HG02973 (cell line): ENCODE measurements around the gene ABCD3.
A peak's percentile ranks its signal among the peaks of the same experiment; 100 is the strongest.
"Not testable (repeated sequence)": the region's sequence is repeated elsewhere in the genome, so short reads cannot be mapped to it uniquely, and the experiment has no call there.

Source experiments
- ATAC-seq: cut with Tn5 transposase; IDR thresholded peaks from one replicate; pipeline ENCODE4 v1.9.1; 2021; ENCODE audit warnings: moderate library complexity; ENCODE audit not compliant: unreplicated experiment

ABCD3 gene

DNA sequence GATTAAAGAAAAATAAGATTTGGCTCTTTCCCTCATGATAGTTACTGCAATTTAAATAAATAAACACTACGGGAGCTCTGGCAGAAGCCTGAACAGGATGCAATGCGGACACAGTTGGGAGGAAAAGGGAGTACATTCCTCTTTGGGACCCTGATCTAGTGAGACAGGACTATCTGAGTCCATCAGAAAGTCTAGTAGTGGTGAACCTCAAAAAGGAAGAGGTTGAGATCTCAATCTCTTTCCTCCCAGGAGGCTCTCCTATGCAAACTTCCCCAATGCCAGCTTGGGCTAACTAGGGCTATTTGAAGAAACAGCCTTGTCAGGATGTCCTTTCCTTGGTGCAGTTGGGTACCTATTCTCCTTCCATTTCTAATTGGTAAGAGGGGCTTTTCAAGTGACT, 4.9 kb upstream of the ABCD3 start:
- ATAC-seq = no peak

DNA sequence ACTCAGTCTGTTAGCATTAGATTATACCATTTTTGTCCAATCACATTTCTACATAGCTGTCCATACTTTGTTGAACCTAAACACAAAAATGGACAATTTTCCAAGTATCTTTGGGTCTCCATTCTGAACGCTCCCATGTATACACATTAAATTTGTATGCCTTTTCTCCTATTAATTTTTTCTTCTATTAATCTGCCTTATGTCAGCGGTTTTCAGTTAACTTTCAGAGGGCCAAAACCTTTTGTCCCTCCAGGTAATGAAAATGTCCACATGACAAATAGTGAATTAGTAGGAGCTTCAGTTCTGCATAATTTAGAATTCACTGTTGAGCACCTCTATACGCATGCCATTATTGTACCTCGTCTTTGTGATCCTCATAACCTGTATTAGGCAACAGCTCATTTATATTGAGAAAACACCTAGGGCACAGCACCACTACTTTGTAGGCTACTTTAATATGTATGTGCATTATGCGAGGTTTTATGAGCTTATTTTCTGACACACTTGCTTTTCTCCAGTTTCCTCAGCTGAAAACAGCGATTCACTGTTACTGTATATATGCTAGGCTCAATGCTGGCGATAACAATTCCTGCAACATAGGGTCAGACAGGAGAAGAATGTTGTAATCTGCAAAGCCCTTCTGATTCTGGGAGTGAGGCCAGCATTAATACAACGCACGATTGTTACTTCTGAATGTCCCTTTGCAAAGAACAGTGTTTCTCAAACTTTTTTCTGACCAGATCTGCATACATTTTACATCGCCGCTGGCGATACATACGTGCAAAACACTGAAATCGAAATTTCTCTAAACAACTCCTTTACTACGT, 1.1 kb upstream of the ABCD3 start:
- no peak for ATAC-seq

DNA sequence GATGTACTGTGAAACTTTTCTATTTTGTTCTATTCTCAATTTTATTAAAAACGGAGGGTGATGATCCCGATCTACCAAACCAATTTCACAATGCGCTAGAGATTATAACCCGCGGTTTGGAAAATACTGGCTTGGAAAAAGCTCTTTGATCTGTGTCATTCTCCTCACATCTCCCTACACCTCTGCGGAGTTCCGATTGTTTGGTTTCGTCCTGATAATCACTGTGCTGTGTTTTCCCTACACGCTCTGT, 536 bp upstream of the ABCD3 start:
- no peak for ATAC-seq

DNA sequence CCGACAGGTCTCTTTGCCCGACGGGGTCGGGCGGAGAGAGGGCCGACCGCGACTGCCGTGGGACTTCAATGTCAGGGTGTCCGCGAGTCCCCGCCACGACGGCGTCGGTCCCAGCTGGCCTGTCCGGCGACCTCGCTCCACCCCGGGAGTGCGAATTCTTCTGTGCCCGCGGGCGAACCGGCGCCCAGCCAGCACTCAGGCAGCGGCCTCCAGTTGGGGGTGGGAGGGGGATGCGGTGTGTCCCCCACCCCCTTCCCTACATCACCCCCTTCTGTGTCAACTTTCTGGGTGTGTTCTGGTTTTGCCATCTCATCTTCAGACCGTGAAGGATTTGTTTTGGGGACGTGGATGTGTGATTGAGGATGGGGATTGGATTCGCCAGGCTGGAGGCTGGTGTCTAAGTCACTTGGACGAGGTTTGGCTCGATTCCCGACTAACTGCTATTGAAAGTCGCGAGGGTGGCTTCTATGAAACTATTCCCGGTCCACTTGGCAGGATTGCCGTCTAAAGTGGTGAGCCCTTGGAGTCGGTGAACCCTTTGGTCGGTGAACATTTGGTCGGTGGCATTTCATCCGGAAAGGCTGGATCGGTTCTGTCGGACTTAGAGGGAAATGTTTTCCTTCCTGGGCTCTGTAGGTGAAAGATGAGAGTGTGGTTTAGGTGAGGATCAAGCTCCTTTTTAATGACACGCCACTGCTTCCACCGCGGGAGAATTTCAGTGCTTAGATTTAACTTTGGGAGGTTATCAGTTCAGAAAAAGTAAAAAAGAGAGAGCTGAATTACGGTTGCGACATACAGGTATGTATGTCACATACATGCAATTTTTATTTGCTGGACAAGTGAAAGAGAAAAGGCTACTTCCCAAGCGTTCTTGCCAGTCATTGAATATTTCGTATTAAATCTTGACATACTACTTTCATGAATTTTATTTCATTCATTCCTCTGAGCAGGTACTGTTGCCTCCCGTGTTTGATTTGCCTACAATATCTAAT, 771 bp downstream of the ABCD3 start:
- peak; percentile 15 for ATAC-seq

DNA sequence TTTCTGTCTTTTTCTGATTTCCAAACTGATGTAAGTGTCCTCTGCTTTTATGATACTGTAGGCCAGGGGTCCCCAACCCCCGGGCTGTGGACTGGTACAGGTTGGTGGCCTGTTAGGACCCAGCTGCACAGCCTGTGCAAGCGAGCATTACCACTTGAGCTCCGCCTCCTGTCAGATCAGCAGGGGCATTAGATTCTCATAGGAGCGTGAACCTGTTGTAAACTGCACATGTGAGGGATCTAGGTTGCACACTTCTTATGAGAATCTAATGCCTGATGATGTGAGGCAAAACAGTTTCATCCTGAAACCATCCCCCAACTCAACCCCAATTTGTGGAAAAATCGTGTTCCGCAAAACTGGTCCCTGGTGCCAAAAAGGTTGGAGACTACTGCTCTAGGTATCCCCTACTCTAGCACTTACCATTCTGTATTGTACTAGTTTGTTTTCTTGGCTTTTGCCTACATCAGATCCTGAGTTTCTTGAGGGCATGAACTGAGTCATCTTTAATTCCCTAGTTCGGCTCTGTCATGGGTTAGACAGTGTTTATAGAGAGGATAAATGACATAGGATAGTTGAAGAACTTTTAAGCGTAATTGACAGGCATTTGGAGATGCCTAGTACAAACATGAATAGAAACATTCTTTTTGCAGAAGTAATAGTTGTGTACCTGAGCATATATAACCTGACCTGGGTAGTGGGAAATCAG, 4.1 kb downstream of the ABCD3 start:
- no peak for ATAC-seq

DNA sequence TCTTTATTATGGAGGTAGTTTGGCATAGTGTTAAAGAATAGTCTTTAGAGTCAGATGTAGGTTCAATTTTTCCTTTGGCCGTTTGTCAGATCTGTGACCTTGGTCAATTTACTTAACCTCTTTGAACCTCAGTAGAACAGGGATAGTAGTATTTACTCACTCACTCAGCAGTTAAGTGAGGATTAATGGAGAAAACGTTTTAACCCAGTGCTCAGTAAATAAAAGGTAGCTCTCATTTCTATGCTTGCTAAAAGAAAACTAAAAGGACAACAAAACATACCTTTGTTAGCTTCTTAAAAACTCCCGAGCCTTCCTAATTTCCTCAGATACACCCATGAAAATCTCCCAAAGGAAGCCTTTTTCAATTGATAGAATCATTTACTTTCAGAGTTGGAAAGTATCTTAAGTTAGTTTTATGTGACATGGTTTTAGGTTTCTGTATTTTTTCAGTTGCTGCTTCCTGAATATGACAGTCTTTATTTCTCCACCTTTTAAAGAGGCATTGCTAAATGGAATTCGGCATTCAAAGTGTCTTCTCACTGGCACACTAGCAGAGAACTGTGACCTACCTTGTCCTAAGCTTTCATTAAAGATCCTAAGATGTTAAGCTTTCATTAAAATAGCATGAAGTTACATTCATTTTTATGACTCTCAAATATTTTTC, 7.8 kb downstream of the ABCD3 start:
- ATAC-seq = no peak

DNA sequence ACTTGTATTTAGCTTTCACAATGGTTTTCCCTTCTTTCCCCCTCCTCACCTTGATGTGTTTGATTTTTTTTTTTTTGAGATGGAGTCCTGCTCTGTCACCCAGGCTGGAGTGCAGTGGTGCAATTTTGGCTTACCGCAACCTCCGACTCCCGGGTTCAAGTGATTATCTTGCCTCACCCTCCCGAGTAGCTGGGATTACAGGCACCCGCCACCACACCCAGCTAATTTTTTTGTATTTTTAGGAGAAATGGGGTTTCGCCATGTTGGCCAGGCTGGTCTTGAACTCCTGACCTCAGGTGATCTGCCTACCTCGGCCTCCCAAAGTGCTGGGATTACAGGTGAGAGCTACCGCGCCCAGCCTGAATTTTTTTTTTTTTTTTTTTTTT, 8.3 kb downstream of the ABCD3 start:
- ATAC-seq = not testable (repeated sequence)

- ATAC-seq = no peak
These were observed 10.3 kb downstream of the ABCD3 start for GRCh38 chr1:94428441-94428840.

GRCh38 chr1:94428927-94429528, 10.8 kb downstream of the ABCD3 start:
- not testable (repeated sequence) for ATAC-seq

DNA sequence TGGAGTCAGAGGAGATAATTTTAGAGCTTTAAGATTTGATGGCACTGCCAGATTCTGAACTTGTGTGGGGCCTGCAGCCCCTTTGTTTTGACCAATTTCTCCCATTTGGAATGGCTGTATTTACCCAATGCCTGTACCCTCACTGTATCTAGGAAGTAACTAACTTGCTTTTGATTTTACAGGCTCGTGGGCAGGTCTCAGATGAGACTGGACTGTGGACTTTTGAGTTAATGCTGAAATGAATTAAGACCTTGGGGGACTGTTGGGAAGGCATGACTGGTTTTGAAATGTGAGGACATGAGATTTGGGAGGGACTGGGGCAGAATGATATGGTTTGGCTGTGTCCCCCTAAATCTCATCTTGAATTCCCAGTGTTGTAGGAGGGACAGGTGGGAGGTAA, 11.9 kb downstream of the ABCD3 start:
- not testable (repeated sequence) for ATAC-seq

DNA sequence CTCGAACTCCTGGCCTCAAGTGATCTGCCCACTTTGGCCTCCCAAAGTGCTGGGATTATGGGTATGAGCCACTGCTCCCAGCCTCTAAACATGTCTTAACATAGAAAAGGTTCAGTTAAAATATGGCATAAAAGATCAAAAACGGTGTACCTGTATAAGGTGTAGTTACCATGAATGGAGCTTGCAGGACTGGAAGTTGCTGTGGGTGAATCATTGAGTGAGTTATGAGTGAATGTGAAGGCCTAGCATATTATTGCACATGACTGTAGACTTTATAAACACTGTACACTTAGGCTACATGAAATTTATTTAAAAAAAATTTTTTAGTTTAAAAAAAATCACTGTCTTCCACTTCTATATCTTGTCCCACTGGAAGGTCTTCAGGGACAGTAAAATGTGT, 15.7 kb downstream of the ABCD3 start:
- ATAC-seq = no peak

DNA sequence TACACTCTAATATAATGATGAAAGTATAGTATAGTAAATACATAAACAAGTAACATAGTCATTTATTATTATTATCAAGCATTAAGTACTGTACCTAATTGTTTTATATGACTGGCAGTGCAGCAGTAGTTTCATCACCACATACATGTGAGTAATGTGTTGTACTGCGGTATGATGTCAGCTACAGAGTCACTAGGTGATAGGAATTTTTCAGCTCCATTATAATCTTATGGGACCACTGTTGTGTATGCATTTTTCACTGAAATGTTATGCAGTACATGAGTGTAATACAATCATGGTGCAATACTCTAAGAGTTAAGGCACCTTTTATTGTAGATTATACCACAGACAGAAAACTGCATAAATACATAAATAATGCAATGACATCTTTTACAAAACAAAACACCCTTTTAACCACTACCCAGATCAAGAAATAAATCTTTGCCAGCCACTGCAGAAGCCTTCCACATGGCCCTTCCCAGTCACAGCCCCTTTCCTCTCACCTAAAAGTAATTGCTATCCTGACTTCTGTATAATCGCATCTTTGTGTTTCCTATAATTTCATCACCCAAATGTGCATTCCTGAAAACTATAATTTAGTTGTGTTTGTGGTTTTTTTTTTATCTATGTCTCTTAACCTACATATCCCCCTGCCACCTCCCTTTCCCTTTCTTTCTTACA, 16.3 kb downstream of the ABCD3 start:
- no peak for ATAC-seq

GRCh38 chr1:94438692-94439276, 20.6 kb downstream of the ABCD3 start:
- ATAC-seq = no peak

DNA sequence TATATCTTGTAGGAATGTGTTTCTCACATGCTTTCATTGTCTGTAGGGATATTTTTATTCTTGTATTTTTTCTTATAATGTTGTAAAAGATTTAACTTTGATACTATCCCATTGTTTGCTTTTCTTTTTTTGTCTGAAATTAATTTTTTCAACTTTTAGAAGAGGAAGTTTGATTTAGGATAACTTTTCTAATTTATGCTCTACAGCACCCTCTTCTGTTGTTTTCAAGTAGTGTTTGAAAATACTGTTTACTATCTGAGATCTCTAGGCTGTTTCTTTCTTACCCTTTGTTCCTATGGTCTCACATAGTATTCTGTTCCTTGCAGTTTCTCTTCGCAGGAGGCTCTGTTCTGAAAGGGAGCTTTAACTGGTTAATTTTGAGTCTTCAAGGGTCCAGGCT, 21.9 kb downstream of the ABCD3 start:
- no peak for ATAC-seq

DNA sequence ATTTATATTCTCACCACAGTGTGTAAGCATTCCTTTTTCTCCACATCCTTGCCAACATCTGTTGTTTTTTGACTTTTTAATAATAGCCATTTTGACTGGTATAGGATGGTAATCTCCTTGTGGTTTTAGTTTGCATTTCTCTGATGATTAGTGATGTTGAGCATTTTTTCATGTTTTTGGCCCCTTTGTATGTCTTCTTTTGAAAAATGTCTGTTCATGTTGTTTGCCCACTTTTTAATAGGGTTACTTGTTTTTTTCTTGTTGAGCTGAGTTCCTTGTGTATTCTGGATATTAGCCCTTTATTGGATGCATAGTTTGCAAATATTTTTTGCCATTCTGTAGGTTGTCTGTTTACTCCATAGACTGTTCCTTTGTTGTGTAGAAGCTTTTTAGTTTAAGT, 24.9 kb downstream of the ABCD3 start:
- ATAC-seq = not testable (repeated sequence)

DNA sequence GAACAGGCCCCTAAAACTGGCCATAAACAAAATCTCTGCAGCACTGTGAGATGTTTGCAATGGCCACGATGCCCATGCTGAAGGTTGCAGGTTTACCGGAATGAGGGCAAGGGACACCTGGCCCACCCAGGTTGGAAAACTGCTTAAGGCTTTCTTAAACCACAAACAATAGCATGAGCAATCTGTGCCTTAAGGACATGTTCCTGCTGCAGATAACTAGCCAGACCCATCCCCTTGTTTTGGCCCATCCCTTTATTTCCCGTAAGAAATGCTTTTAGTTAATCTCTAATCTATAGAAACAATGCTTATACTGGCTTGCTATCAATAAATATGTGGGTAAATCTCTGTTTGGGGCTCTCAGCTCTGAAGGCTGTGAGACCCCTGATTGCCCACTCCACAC, 26.6 kb downstream of the ABCD3 start:
- not testable (repeated sequence) for ATAC-seq

- ATAC-seq = not testable (repeated sequence)
These were observed 27.5 kb downstream of the ABCD3 start for GRCh38 chr1:94445733-94446132.

GRCh38 chr1:94446177-94446576, 28.0 kb downstream of the ABCD3 start:
- ATAC-seq = not testable (repeated sequence)

DNA sequence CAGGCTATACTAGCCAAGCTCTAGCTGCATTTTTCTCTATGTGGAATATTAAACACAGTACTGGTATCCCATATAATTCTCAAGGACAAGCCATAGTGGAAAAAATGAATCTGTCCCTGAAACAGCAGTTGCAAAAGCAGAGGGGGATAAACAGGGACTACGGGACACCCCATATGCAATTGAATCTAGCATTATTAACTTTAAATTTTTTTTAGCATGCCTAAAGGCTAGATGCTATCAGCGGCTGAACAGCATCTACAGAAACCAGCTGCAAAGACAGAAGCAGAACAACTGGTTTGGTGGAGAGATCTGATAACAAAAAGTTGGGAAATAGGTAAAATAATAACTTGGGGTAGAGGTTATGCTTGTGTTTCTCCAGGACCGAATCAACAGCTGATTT, 30.6 kb downstream of the ABCD3 start:
- not testable (repeated sequence) for ATAC-seq

GRCh38 chr1:94456736-94457135, 38.5 kb downstream of the ABCD3 start:
- no peak for ATAC-seq
